ENCODE results near the gene NEK7.
"Not testable (repeated sequence)": the region's sequence is repeated elsewhere in the genome, so short reads cannot be mapped to it uniquely, and the experiment has no call there.

NEK7 gene

GRCh38 chr1:198125995-198126735 is 30.6 kb upstream of the NEK7 start:
- no peak for DNase-seq
- TF ChIP-seq GATA1 (IDR thresholded peaks at IDR 0.05; ENCODE audit: low read depth, low read length), result no peak
- TF ChIP-seq POLR2A (IDR thresholded peaks at IDR 0.05; ENCODE audit: low read length), result no peak

GRCh38 chr1:198128533-198128932 is 28.3 kb upstream of the NEK7 start:
- no peak for DNase-seq
- TF ChIP-seq GATA1 (IDR thresholded peaks at IDR 0.05; ENCODE audit: low read depth, low read length) (no peak), POLR2A (IDR thresholded peaks at IDR 0.05; ENCODE audit: low read length) (no peak)

DNA sequence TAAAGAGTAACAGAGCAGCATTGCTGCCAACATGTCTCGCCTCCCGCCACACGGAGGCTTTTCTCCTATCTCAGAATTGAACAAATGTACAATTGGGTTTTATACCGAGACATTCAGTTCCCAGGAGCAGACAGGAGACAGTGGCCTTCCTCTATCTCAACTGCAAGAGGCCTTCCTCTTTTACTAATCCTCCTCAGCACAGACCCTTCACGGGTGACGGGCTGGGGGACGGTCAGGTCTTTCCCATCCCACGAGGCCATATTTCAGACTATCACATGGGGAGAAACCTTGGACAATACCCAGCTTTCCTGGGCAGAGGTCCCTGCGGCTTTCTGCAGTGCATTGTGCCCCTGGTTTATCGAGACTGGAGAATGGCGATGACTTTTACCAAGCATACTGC is 26.7 kb upstream of the NEK7 start:
- not testable (repeated sequence) for DNase-seq

DNA sequence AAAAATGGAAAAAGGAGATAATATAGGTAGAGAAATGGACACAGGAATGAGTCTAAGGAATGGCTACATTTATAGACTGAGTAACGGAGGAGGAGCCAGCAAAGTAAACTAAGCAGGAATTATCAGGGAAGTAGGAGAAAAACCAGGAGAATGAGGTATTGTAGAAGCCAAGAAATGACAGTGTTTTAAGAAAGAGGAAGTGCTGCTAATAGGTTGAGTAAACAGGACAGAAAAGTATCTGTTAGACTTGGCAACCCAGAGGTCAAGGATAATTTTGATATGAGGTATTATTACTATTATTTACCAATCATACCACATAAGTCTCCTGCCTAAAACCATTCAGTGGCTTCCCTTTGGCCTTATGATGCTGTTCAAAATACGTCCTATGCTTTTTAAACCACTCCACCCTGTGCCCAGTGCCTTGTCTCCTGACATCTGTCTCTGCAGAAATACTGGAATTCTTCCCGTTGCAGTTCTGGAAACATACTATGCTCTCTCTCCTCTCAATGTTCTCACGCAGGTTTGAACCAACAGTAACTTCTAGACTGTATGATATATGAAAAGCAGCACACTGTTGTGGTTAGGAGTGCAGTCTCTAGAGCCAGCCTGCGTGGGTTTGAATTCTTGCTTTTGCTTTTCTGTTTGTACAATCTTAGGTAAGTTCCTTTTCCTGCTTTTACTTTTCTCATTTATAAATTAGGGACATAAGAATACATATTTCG is 24.6 kb upstream of the NEK7 start:
- no peak for DNase-seq
- TF ChIP-seq POLR2A (IDR thresholded peaks at IDR 0.05; ENCODE audit: low read length) (no peak), GATA1 (IDR thresholded peaks at IDR 0.05; ENCODE audit: low read depth, low read length) (no peak)

- DNase-seq, result no peak
- no peak for TF ChIP-seq POLR2A (IDR thresholded peaks at IDR 0.05; ENCODE audit: low read length)
- no peak for TF ChIP-seq GATA1 (IDR thresholded peaks at IDR 0.05; ENCODE audit: low read depth, low read length)
Measured at GRCh38 chr1:198134252-198134651, 22.5 kb upstream of the NEK7 start.

- TF ChIP-seq POLR2A (IDR thresholded peaks at IDR 0.05; ENCODE audit: low read length), result no peak
- DNase-seq, result no peak
Measured at GRCh38 chr1:198135366-198135765, 21.4 kb upstream of the NEK7 start.

- DNase-seq, result no peak
- TF ChIP-seq POLR2A (IDR thresholded peaks at IDR 0.05; ENCODE audit: low read length) (no peak), GATA1 (IDR thresholded peaks at IDR 0.05; ENCODE audit: low read depth, low read length) (no peak)
Measured at GRCh38 chr1:198141668-198142351, 15.0 kb upstream of the NEK7 start.

DNA sequence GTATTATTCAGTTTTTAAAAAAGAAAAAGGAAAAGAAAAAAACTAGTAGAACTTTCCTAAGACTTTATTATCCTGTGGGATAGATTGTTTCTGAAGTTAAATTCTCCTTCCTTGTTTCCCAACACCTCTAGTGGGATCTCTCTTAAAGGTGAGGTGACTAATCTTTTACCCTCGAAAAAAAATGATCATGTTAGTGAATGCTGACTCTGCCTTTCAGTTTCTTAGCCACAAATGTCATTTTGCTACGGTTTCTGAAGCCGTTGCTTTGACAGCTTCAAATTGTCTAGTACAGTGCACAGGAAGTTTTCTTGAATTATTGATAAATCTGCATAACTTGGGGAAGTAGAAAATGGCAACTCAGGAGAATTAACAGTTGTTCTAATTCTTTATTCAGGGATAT is 13.0 kb upstream of the NEK7 start:
- no peak for TF ChIP-seq POLR2A (IDR thresholded peaks at IDR 0.05; ENCODE audit: low read length)
- TF ChIP-seq GATA1 (IDR thresholded peaks at IDR 0.05; ENCODE audit: low read depth, low read length), result no peak
- DNase-seq, result no peak

DNA sequence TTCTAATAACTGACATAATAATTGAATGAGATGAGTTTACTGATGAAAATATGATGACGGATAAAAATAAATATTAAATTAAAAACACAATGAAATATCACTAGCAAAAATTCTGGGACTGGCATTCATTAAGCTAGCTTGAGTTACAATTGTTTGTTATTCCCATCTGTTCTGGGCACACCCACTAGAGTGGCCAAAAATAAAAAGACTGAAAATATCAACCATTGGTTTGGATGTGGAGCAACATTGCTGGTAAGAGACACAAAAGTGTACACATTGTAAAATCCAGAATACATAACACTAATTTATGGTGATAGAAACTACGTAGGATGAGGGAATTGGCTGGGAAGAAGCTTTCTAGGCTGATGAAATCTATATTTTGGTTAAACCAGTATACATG is 9.6 kb upstream of the NEK7 start:
- no peak for DNase-seq
- TF ChIP-seq GATA1 (IDR thresholded peaks at IDR 0.05; ENCODE audit: low read depth, low read length) (no peak), POLR2A (IDR thresholded peaks at IDR 0.05; ENCODE audit: low read length) (no peak)

GRCh38 chr1:198150369-198150768 is 6.4 kb upstream of the NEK7 start:
- DNase-seq, result peak; percentile 36 to 60
- no peak for TF ChIP-seq GATA1 (IDR thresholded peaks at IDR 0.05; ENCODE audit: low read depth, low read length)
- TF ChIP-seq POLR2A (IDR thresholded peaks at IDR 0.05; ENCODE audit: low read length), result no peak

GRCh38 chr1:198151688-198152087 is 5.1 kb upstream of the NEK7 start:
- TF ChIP-seq GATA1 (IDR thresholded peaks at IDR 0.05; ENCODE audit: low read depth, low read length), result no peak
- no peak for TF ChIP-seq POLR2A (IDR thresholded peaks at IDR 0.05; ENCODE audit: low read length)

GRCh38 chr1:198153103-198153502 is 3.7 kb upstream of the NEK7 start:
- no peak for TF ChIP-seq POLR2A (IDR thresholded peaks at IDR 0.05; ENCODE audit: low read length)
- no peak for TF ChIP-seq GATA1 (IDR thresholded peaks at IDR 0.05; ENCODE audit: low read depth, low read length)
- no peak for DNase-seq

More at GRCh38 chr1:198151688-198152087, 5.1 kb upstream of the NEK7 start:
- no peak for DNase-seq

DNA sequence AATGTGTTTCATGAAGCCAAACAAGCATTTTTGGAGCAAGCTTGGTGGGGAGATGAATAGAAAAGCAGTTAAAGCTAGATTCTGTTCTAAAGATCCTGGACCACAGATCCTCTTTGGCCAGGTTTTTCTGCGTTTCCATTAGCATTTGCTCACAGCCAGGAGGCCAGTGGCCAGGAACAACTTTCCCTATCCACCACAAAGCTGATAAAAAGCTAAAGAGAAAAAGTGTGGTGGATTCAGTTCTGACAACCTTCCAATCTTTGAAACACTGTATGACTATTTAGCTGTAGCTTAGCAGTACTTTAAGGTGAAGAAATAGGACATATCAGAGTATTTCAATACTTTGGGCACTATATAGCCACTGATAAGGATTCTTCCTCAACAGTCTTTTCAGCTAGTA is 3.0 kb upstream of the NEK7 start:
- no peak for TF ChIP-seq GATA1 (IDR thresholded peaks at IDR 0.05; ENCODE audit: low read depth, low read length)
- TF ChIP-seq POLR2A (IDR thresholded peaks at IDR 0.05; ENCODE audit: low read length), result no peak

GRCh38 chr1:198155253-198155652 is 1.5 kb upstream of the NEK7 start:
- no peak for DNase-seq
- TF ChIP-seq GATA1 (IDR thresholded peaks at IDR 0.05; ENCODE audit: low read depth, low read length), result no peak
- no peak for TF ChIP-seq POLR2A (IDR thresholded peaks at IDR 0.05; ENCODE audit: low read length)

More for the DNA sequence above, 3.0 kb upstream of the NEK7 start:
- no peak for DNase-seq
